Heart left ventricle (tissue), 13 donors: Measurements from ENCODE around the gene RBMS1.

Experiments
- CTCF ChIP-seq, 12 donors: fragments of 200-600 bp; sonication (generic) in 4 of 12; IDR thresholded peaks; one replicate each; pipeline versions ENCODE4 v1.5.0 to v1.8.0; 2018 to 2022; ENCODE audit warnings: antibody characterized with exemption in 12 of 12, mild to moderate bottlenecking in 5 of 12
- POLR2A ChIP-seq, 2 donors: fragments of 450-650 bp; IDR thresholded peaks; one replicate each; pipeline ENCODE4 v1.6.1; 2017; ENCODE audit warnings: antibody characterized with exemption in 2 of 2, mild to moderate bottlenecking in 2 of 2, moderate library complexity in 2 of 2
- donor health status: ischemic (EF 13 %, LVEDD 7.1; RV severe dilation, severe dysfunction).
- donor health status: DM: no; HTN: yes; CAD: no.
- donor health status: DM: no; HTN: no; CAD: no.
- donor health status: ischemic (EF 25% LVEDD 6.9; RV normal size, moderate dysfunction).
- donor health status: ischemic (EF 25% LVEDD 5.7; RV mildly dilated, moderate dysfunction).
- donor health status: ischemic (EF 35%, LVEDD 5.7; RV mildly dilated, moderate dysfunction).
- donor health status: nonischemic (EF 11% LVEDD 7.7; RV severe dilation, severe dysfunction).
- donor health status: DM: yes; HTN: yes; CAD: no.
- donor health status: PGD.
- donor health status: ischemic (EF 29% LVEDD 5.4; RV normal size, mild dysfunction).
- donor health status: nonischemic (EF 23%, LVEDD 6.1; RV moderate dilation, normal function).

DNA sequence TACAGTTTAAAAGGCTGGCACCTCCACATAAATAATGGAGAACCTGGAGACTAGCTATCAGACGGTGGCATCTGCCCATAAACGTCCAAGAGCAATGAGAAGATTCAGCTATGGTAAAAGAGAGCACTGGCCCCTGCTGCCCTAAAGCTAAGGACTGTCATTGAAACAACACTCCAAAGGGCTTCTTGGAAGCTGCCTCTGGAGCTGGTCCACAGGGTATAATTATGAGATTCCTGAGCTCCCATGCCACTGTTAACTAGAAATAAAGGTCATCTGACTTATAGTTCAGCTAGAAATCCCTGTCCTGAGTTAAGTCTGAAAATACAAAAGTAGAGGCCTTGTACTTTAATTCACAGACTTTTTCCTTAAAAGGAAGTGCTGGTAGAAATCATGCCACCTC is 39.9 kb upstream of the RBMS1 start:
- TF ChIP-seq POLR2A (IDR thresholded peaks at IDR 0.05) = no peak
- TF ChIP-seq CTCF (IDR thresholded peaks at IDR 0.05) = peak in 1 of 12 donors; percentile 6
